Fibroblast of lung (primary cell): ENCODE results near the gene SSBP3. TPM values are rescaled to one million over a fixed set of nuclear protein-coding genes. Genes with fewer than 3 reads are reported as not detected.

Experiments
- DNase-seq, 2 donors: peaks; one replicate each; pipeline versions ENCODE4 v3.0.0 to v3.0.0-alpha.2; 2010; ENCODE audit warnings: low read depth in 2 of 2
- H2AFZ ChIP-seq: 2 replicates; pipeline ENCODE4 v1.5.1; 2012; ENCODE audit warnings: low read length, control low read depth, inconsistent platforms
- H3K27ac ChIP-seq: 2 replicates; pipeline ENCODE4 v1.5.1; 2011; ENCODE audit warnings: low read length, control low read depth; ENCODE audit not compliant: insufficient read depth
- H3K27me3 ChIP-seq: 2 replicates; pipeline ENCODE4 v1.5.1; 2011; ENCODE audit warnings: mild to moderate bottlenecking, low read length; ENCODE audit not compliant: control insufficient read depth, insufficient read depth
- H3K36me3 ChIP-seq: 2 replicates; pipeline ENCODE4 v1.5.1; 2011; ENCODE audit warnings: low read length; ENCODE audit not compliant: control insufficient read depth, insufficient read depth
- H3K4me1 ChIP-seq: 2 replicates; pipeline ENCODE4 v1.5.1; 2011; ENCODE audit warnings: low read length; ENCODE audit not compliant: control insufficient read depth, insufficient read depth; ENCODE audit errors: extremely low read depth
- H3K4me2 ChIP-seq: 2 replicates; pipeline ENCODE4 v1.5.1; 2011; ENCODE audit warnings: low read length, control low read depth; ENCODE audit not compliant: insufficient read depth; ENCODE audit errors: extremely low read depth
- H3K4me3 ChIP-seq, 4 experiments: fragments of 200-600 bp in 1 of 4; sonication (generic) in 1 of 4; replicated peaks in 1 of 4; 2 replicates each; pipeline ENCODE4 v1.5.1; 2011 to 2016; ENCODE audit warnings: low read length in 4 of 4, low read depth in 3 of 4, mild to moderate bottlenecking in 3 of 4, control low read depth in 2 of 4, inconsistent platforms in 1 of 4, mixed read lengths in 1 of 4; ENCODE audit not compliant: insufficient read depth in 1 of 4; ENCODE audit errors: control extremely low read depth in 1 of 4
- H3K79me2 ChIP-seq: 2 replicates; pipeline ENCODE4 v1.5.1; 2012; ENCODE audit warnings: mild to moderate bottlenecking, low read length, inconsistent platforms; ENCODE audit not compliant: control insufficient read depth, insufficient read depth
- H3K9ac ChIP-seq: 2 replicates; pipeline ENCODE4 v1.5.1; 2011; ENCODE audit warnings: mild to moderate bottlenecking, low read length, control low read depth; ENCODE audit not compliant: insufficient read depth
- H3K9me3 ChIP-seq: 2 replicates; pipeline ENCODE4 v1.5.1; 2012; ENCODE audit warnings: low read depth, low read length; ENCODE audit not compliant: control insufficient read depth, insufficient read depth
- H4K20me1 ChIP-seq: 2 replicates; pipeline ENCODE4 v1.5.1; 2011; ENCODE audit warnings: low read length; ENCODE audit not compliant: control insufficient read depth, insufficient read depth; ENCODE audit errors: extremely low read depth
- EZH2 ChIP-seq: IDR thresholded peaks from 2 replicates; pipeline ENCODE4 v1.5.1; 2012; ENCODE audit warnings: low read length, control low read depth, mild to moderate bottlenecking; ENCODE audit errors: missing control alignments
- polyA plus RNA-seq, 2 donors: library from polyadenylated mRNA; depleted of rRNA in 1 of 2; stranded (reverse) in 1 of 2; unstranded in 1 of 2; fragments of >200 nt; gene quantifications; 2 replicates each; pipeline ENCODE4 v1.2.1, GENCODE V29; 2011 to 2012; ENCODE audit warnings: missing spikeins in 1 of 2
- total RNA-seq: library from RNA; depleted of rRNA; stranded (reverse); fragments of >200 nt; gene quantifications from 2 replicates; pipeline ENCODE4 v1.2.1, GENCODE V29; 2014
- TF ChIP-seq, protein P1 (sequence below), 2 donors: IDR thresholded peaks in 1 of 2; conservative IDR thresholded peaks in 1 of 2; 1 replicate in 1 of 2; 2 replicates in 1 of 2; pipeline ENCODE4 v1.5.1; 2011 to 2012; ENCODE audit warnings: low read length in 2 of 2, control low read depth in 1 of 2, inconsistent platforms in 1 of 2, low read depth in 1 of 2, mild to moderate bottlenecking in 1 of 2

The SSBP3 gene
- total and polyA plus RNA-seq, 2 donors (not counting 1 experiment from before 2014, with no cell fraction given): 9.4 to 26.4 TPM

GRCh38 chr1:54341763-54342162 lies 64.4 kb downstream of the SSBP3 start:
- no peak for DNase-seq
- TF ChIP-seq, protein P1, sequence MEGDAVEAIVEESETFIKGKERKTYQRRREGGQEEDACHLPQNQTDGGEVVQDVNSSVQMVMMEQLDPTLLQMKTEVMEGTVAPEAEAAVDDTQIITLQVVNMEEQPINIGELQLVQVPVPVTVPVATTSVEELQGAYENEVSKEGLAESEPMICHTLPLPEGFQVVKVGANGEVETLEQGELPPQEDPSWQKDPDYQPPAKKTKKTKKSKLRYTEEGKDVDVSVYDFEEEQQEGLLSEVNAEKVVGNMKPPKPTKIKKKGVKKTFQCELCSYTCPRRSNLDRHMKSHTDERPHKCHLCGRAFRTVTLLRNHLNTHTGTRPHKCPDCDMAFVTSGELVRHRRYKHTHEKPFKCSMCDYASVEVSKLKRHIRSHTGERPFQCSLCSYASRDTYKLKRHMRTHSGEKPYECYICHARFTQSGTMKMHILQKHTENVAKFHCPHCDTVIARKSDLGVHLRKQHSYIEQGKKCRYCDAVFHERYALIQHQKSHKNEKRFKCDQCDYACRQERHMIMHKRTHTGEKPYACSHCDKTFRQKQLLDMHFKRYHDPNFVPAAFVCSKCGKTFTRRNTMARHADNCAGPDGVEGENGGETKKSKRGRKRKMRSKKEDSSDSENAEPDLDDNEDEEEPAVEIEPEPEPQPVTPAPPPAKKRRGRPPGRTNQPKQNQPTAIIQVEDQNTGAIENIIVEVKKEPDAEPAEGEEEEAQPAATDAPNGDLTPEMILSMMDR (conservative IDR thresholded peaks at IDR 0.05 in 1 of 2, IDR thresholded peaks at IDR 0.05 in 1 of 2; ENCODE audit: low read depth in 1 of 2, low read length in 2 of 2): no peak
- TF ChIP-seq EZH2: no peak
- H3K9ac ChIP-seq: no peak overlapping the region
- H4K20me1 ChIP-seq: no peaks in the 10 kb centered on the region
- H3K27ac ChIP-seq: no peak overlapping the region
- peaks cover 9% of the 10 kb centered on the region for H3K4me1 ChIP-seq
- H3K4me3 ChIP-seq: no peak overlapping the region
- H3K9me3 ChIP-seq: no peaks in the 10 kb centered on the region
- H3K36me3 ChIP-seq: no peaks in the 10 kb centered on the region
- no peak overlapping the region for H3K4me2 ChIP-seq
- peaks cover 4% of the 10 kb centered on the region for H3K79me2 ChIP-seq
- H2AFZ ChIP-seq: no peak overlapping the region
- no peaks in the 10 kb centered on the region for H3K27me3 ChIP-seq

GRCh38 chr1:54340878-54341277 lies 65.3 kb downstream of the SSBP3 start:
- no peak overlapping the region for H3K9ac ChIP-seq
- peaks cover 6% of the 10 kb centered on the region for H3K79me2 ChIP-seq
- H3K4me3 ChIP-seq: no peak overlapping the region
- no peak overlapping the region for H3K27ac ChIP-seq
- DNase-seq: no peak
- no peaks in the 10 kb centered on the region for H3K27me3 ChIP-seq
- no peak for TF ChIP-seq EZH2
- TF ChIP-seq, protein P1 (conservative IDR thresholded peaks at IDR 0.05 in 1 of 2, IDR thresholded peaks at IDR 0.05 in 1 of 2; ENCODE audit: low read depth in 1 of 2, low read length in 2 of 2): no peak
- H3K36me3 ChIP-seq: no peaks in the 10 kb centered on the region
- H3K9me3 ChIP-seq: no peaks in the 10 kb centered on the region
- H2AFZ ChIP-seq: no peak overlapping the region
- peaks cover 14% of the 10 kb centered on the region for H3K4me1 ChIP-seq
- no peaks in the 10 kb centered on the region for H4K20me1 ChIP-seq
- H3K4me2 ChIP-seq: no peak overlapping the region

DNA sequence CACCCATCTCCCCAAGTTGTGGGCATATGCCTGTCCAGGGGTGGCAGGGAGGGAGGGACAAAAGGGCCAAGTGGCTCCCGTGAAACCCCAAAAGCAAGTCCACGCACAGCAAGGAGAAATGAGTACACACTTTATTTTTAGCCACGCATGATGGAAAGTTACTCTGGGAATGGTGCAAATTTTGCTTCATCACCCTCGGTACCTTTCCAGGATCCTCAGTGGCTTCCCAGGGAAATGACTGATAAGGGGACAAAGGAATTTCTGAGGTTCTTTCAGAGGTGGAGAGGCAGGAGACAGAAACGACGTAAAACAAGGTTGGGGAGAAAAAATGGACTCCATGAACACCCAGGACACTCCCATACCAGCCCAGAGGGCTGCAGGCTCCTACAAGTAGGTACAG lies 65.8 kb downstream of the SSBP3 start:
- H3K27me3 ChIP-seq: no peaks in the 10 kb centered on the region
- H3K4me3 ChIP-seq: no peak overlapping the region
- H3K79me2 ChIP-seq: peaks cover 6% of the 10 kb centered on the region
- no peak overlapping the region for H3K4me2 ChIP-seq
- no peaks in the 10 kb centered on the region for H3K9me3 ChIP-seq
- no peak overlapping the region for H2AFZ ChIP-seq
- no peaks in the 10 kb centered on the region for H3K36me3 ChIP-seq
- no peak overlapping the region for H3K27ac ChIP-seq
- no peaks in the 10 kb centered on the region for H4K20me1 ChIP-seq
- peaks cover 17% of the 10 kb centered on the region for H3K4me1 ChIP-seq
- DNase-seq: no peak
- no peak overlapping the region for H3K9ac ChIP-seq
- TF ChIP-seq, protein P1 (conservative IDR thresholded peaks at IDR 0.05 in 1 of 2, IDR thresholded peaks at IDR 0.05 in 1 of 2; ENCODE audit: low read depth in 1 of 2, low read length in 2 of 2): no peak
- no peak for TF ChIP-seq EZH2
